Amniotic stem cell (primary cell): ENCODE measurements around the gene EXOC3.
"Not testable (repeated sequence)": the region's sequence is repeated elsewhere in the genome, so short reads cannot be mapped to it uniquely, and the experiment has no call there.

Experiments
- DNase-seq: peaks from one replicate; lab custom pipeline; 2025; lab: John Stamatoyannopoulos, UW

Gene EXOC3

DNA sequence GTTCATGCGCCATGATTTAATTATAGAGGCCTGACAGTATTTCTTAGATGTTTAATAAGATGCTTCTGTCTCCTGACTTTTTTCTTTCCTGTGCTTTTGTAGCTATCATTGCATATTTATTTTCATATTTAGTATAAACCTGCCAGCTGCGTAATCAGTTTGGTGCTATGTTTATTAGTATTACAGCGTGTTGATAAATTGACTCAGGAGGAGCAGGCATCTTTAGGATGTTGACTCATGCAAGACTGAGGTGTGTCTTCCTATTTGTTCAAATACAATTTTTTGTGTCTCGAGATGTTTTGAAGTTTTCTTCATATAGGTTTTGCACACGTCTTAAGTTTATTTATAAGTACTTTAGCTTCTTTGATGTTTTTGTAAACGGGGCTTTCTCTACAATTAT is 35.9 kb upstream of the EXOC3 start:
- DNase-seq: no peak

DNA sequence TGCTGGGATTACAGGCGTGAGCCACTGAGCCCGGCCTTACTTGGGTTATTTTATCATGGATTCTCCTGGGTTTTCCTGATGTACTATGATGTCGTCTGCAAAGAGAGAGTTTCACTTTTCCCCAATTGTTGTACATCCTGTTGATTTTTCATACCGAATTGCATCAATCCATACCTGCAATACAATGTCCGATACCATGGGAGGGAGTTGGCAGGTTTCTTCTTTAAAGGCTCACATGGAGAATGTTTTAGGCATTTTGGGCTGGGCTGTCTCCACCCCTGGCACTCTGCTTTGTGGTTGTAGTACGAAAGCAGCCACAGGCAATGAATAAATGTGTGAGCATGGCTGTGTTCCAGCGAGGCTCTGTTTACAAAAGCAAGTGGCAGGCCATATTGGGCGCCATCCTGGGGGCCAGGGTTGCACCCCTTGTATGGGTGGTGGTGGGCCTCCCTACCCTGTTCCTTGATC is 35.1 kb upstream of the EXOC3 start:
- no peak for DNase-seq

DNA sequence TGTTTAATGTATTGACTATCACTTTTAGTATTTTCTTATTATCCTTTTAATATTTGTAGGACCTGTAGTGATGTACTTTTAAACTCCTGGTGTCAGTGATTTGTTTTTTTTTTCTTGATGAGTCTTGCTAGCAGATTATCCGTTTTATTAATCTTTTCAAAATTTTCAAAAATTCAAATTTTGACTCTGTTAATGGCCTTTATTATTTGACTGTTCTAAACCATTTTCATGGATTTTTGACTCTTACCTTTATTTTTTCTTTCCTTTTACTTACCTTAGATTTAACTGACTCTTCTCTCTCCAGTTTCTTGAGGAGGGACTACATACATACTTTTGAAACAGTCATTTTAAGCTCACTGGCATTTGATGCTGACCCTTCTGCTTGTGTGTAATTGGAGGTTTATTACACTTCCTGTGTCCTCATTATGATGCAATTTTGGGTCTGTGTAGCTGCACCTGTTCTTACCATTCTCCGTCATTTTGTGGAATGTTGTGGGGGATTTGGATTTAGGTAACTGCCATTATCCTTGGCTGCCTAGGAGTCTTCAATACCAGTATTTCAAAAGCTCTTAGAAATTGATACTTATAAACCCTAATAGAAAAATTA is 32.0 kb upstream of the EXOC3 start:
- DNase-seq: no peak

DNA sequence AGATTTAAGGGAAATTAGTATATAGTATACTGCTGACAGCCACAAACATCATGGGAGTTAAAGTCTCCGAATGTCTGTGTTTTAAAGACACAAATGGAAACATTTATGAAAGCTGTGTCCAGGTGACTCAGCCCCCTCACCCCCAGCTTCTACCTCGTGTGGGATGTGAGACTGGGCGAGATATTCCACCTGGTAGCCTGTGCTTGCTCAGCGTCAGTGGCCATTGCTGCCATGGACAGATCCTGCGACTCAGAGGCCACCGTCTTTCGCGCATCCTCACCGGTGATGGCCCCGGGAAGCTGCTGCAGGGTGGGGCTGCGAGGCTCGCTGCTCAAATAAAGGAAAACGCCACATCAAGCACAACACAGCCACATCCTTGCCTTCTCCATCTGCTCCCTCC is 31.2 kb upstream of the EXOC3 start:
- DNase-seq: no peak

DNA sequence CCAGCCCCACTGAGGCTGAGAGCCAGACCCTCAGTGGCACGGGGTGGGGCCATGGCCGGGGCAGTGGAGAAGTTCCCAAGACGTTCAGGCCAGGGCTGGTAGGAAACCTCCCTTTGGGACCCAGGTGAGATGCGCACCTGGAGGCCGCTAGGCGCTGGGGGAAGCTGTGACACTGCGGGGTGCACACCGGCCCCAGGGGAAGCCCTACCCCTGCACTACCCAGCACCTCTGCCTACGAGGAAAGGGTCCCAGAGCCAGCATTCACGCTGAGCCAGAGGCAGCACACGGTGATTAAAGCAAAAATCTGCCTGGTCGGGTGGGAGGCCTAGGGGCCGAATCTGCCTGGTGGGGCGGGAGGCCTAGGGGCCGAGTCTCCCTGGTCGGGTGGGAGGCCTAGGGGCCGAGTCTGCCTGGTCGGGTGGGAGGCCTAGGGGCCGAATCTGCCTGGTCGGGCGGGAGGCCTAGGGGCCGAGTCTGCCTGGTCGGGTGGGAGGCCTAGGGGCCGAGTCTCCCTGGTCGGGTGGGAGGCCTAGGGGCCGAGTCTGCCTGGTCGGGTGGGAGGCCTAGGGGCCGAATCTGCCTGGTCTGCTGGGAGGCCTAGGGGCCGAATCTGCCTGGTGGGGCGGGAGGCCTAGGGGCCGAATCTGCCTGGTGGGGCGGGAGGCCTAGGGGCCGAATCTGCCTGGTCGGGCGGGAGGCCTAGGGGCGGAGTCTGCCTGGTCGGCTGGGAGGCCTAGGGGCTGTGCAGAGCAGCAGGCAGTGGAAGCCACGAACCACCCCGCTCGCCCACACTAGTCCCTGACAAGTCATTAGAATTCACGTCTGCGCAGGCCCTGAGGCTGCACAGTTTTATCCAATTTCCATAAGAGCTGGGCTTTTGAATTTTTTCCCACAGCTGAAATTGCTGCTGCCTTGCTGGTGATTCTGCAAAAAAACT is 27.7 kb upstream of the EXOC3 start:
- DNase-seq: not testable (repeated sequence)

DNA sequence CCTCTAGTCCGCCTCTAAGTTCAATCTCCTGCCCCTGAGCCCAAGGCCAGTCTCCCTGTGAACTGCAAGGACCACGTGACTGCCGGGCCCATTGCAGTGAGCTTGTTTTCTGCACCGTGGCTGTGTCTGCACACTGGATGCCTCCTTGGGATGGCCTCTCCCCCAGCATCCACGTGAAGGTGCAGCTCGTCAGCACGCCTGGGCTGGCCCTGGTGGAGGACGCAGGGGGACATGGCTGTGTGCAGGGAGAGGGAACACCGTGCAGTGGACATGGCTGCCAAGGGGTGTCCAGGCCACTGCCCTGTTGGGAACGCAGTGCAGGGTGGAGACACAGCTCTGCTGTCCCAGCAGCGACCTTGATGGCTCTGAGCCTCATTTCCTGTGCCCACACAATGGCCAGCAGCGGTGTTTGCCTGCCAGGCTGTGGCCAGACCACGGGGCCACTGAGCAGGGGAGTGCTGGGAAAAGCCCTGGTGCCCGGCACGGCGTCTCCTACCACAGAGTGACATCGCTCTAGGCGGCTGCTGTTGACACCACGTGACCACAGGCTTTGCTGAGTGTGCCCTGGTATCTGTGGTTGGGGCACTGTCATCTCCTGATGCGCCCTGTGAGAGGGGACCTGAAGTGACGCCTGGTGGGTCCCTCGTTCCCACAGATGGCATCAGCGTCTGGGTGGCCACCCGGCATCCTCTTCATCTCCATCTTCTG is 26.9 kb upstream of the EXOC3 start:
- no peak for DNase-seq

DNA sequence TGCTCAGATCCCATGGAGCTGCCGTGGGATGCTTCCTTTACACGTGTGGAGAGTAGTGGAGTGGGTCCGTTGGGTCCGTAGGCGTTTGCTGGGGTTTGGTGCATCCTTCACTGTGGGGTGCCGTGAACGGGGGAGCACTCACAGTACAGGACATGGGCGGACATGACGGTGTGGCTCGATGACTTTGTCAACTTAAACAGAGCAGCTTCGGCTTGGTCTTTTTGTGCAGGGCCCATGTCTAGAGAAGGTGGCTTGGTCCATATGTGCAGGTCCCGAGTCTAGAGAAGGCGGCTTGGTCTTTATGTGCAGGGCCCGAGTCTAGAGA is 26.4 kb upstream of the EXOC3 start:
- no peak for DNase-seq

DNA sequence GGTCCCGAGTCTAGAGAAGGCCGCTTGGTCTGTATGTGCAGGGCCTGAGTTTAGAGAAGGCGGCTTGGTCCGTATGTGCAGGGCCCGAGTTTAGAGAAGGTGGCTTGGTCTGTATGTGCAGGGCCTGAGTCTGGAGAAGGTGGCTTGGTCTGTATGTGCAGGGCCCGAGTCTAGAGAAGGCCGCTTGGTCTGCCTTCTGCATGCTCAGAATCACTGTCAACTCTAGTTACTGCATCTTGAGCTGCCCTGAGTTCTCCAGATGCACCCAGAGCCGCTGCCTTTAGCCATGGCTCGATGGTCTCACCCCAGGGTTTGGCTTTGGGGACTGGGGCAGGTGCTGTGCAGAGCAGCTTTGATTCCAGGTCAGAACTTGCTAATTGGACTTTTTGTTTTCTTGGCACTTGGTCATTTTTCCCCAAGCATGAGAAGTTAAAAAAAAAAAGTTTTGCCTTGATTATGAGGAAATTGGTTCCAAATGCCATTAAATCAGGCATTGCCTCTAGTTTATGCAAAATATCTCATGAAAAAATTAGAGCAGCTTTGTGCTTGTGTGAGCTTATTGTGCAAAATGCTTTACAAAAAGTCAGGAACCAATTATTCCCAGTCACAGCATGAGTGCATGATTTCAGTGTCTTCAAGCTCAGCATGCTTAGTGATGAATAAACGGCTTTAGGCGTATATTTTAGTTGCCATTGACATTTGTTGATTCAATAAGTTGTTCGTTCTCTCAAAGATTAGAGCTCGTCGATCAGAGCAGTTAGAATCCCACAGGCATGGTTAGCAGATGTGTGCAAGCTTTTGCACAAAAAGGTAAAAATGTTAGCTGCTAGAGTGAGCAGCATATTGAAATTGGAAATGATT is 25.4 kb upstream of the EXOC3 start:
- DNase-seq: no peak

DNA sequence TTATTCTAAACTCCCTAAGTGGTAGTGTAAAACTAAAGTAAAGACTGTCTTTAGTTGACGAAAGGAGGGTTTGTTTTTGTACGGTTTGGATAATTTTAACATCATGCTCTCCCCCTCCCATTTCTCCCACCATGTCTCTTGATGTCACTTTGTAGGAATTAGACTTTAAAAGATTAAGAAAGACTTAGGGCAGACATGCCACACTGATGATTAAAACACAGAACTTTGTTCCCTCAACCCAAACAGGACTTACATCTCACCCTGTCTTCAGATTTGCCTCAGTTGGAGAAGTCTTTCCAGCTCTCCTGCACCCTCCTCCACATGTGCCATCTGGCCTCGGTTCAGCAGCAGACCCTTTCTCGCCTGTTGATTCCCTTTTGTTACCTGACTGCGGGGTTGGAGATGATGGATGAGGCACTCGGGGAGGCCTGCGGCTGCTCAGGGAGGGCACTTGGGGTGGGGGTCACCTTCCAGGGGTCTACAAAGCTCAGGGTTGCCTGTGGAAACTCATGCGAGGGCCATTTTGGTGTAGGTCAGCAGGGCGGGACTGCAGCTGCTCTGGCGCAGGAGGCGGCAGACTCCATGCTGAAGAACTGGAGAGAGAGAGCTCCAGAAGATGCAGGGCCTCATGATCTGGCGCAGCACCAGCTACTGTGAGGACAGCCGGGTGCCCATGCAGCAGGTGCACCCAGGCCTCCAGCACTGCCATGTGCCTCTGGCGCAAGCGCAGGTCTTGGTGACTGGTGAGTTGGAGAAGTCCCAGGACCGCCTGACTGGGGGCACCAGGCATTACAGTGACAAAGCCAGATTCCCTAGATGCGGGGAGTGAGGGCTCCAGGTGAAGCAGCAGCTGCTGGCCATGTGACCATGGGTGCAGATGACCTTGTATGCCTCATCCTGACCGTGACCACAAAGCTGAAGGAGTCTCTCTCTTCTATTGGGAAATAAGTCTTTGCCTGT is 24.5 kb upstream of the EXOC3 start:
- no peak for DNase-seq

DNA sequence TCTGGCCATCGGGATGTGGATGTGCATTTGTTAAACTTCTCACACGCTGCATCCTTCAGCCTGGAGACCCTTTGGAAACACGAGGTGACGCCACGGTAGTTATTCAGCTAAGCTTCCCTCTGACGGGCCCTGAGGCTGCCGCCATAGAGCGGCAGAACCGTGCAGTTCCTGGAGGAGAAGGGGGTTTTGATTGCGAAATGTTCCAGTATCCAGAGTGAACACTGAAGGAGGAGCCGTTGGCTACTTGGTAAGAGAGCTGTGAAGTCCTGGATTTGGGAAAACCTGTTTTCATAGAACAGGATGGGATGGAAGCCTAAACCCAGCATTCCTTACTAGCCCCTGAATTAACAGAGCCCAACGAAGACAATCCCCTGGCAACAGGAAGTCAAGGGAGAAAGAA is 23.0 kb upstream of the EXOC3 start:
- no peak for DNase-seq

DNA sequence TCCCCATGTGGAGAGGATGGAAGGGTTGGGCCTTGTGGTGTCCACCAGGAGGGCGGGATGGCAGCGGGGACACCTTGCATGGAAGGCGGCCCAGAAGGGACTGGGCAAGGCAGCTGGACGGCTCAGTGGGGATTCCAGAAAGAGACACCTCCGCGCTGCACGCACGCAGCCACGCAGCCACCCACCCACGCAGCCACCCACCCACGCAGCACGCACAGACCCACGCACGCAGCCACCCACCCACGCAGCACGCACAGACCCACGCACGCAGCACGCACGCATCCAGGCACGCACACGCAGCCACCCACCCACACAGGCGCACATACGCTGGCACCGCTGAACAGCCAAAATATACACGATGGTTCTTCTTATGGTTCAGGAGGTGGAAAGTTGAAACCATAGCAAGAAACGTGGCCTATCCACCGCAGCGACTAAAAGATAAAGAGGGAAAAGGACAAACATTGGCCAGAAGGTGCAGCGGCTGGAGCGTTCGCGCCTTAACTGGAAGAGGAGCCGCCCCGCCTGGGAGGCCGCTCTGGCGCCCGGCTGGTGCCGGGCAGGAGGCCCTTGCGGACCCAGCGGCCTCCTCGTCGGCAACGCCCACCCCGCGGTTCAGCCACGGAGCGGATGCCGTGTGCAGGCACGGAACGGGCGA is 22.2 kb upstream of the EXOC3 start:
- DNase-seq: no peak

DNA sequence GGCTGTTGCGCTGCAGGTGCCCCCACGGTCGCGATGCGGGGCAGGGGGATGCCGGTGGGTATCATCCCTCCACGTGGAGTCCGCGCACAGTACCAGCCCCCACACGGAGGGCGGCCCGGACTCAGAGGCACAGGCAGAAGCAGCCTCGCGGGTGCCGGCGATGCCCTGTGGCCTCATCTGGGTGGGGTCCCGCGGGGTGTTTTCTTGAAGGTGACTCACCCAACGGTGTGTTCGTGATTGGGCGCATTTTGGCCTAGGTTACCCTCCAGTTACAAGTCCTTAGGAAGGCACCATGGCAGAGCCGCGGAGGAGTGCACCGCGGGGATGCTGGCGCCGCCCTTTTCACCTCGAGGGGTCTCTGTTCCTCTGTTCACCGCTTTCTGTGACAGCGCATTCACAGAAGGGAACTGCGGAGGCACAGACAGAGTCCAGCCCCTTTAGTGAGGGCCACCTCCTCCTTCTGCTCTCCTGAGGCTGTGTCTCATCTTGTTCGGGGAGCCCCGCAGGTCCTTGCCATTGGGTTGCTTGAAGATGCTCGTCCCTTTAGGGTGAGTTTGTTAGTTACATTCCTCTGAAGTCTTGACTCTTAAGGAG is 21.6 kb upstream of the EXOC3 start:
- no peak for DNase-seq

DNA sequence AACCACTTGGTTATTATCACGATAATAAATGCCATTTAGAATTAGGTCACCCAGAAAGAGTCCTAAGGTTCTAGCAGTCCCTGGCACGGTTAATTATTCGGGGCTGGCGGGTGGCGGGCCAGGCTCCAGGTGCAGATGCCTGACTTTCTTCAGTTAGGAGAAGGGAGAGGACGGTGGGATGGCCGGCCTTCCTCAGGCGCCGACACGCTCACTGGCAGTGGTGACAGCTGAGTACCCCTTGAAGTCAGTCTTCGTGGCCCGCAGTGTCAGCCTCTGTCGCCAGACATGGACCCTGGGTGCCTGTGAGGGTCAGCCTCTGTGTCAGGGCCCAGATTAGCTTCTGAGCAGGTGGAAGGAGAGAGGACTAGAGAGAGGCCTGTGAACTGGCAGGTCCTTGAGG is 21.1 kb upstream of the EXOC3 start:
- DNase-seq: no peak

DNA sequence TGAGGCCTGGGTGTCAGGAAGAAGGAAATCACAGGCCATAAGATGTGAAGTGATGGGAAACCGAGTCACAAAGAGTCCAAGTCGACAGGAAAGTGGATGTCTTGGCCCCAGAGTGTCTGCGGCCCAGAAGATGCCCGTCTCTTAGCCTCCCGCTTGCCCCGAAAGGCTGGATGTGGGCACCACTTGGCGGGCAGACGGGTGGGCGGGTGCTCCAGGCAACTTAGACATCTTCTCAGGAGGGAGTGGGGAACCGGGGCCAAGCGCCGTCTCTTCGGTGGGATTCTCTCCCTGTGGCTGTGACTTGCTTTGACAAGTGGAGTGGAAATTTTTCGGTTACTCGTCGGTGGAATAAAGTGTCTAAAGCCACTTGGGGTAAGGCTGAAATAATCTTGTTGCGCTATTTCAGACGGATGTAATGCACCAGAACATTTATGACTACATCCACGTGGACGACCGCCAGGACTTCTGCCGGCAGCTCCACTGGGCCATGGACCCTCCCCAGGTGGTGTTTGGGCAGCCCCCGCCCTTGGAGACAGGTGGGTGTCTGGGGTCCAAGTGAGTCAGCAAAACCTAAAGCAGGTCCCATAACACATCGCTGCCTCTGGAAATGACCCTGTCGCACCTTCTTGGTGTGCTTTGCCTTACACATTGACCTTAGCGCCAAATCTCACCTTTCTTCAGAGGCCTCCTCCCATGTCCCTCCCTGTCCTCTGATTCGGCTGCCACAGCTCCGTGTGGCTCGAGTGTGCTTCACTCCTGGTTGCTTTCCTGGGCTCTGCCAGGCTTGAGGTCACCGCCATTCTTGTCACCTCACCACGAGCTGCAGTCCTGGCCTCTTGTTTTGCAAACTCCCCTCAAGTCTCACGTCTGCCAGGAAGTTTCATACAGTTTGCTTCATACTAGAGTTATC is 20.4 kb upstream of the EXOC3 start:
- no peak for DNase-seq

DNA sequence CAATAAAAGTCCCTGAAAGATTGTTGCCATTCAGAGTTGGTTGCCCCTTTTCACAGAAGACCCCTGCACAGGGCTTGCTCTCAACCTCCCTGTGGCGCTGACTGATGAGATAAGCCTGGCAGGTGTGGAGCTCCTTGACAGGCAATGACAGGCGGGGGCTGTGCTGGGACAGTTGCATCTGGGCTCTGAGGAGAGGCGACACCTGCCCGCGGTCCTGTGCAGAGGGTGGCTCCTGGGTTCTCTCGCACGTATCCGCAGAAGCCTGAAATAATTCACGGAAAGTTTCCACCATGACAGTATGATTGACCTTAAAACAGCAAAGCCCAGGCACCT is 19.8 kb upstream of the EXOC3 start:
- DNase-seq: no peak

DNA sequence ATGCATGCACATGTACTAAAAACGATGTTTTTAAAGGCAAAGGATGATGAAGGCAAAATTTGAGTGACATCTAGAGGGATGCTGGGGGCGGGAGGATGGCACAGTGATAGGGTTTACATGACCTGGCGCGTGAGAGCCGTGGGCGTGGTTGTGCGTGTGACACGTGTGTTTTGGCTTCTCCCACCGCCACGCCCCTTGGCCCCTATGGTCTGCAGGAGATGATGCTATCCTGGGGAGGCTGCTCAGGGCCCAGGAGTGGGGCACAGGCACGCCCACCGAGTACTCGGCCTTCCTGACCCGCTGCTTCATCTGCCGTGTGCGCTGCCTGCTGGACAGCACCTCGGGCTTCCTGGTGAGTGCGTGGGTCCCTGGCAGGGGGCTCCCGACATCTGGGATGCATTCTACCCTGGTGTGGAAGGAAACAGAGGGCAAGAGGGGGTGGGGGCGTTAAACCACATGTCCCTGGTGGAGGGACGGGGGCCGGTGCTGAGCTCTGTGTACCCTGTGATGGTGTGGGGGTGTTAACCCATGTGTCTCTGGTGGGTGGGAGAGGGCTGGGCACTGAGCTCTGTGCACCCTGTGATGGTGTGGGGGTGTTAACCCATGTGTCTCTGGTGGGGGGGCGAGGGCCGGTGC is 19.2 kb upstream of the EXOC3 start:
- no peak for DNase-seq

DNA sequence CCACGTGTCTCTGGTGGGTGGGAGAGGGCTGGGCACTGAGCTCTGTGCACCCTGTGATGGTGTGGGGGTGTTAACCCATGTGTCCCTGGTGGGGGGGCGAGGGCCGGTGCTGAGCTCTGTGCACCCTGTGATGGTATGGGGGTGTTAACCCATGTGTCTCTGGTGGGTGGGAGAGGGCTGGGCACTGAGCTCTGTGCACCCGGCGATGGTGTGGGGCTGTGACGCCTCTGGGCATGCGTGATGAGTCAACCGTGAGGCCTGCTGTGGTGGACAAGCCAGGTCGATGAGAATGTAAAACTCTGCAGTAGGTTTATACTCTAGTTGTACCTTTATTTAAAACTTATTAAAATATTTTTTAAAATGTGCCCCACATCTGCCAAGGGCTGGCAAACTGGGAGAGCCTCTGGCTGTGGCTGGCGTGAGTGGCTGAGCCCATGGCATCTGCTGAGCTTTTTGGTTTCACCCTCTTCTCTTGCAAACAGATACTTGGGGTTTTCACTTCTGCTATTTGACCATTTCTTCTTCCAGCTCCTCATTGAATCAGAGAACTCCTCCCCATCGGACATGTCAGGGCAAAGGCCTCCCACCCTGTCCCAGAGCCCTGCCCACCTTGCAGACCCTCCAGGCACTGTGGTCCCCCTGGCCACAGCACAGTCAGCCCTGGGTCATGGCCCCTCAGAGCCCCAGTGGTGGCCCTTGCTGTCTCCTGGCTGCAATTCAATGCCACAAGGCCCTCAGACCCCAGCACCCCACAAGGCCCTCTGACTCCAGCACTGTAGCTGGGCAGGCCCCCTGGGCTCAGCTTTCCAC is 18.5 kb upstream of the EXOC3 start:
- DNase-seq: no peak

DNA sequence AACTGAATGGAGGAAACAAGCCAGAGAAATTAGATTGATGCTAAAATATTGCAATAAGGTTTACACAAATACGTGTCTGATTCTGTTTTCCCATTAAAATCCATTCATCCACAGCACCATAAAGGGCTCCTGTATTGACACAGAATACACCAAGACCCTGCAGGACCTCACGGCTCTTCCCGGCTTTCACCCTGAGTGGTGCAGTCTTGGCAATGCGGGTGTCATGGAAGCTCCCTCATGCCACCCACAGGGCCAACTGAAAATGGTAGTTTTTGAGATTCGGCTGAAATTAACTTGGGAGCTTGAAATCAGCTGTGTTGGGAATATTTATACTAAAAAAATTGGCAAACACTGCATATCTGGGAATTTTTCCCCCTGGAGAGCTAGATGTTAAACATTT is 17.3 kb upstream of the EXOC3 start:
- DNase-seq: no peak
